ENCODE measurements around the gene PLEKHA3.
A peak's percentile ranks its signal among the peaks of the same experiment; 100 is the strongest.
"Not testable (repeated sequence)": the region's sequence is repeated elsewhere in the genome, so short reads cannot be mapped to it uniquely, and the experiment has no call there.

The PLEKHA3 gene

GRCh38 chr2:178522950-178523595, 42.8 kb downstream of the PLEKHA3 start:
- peak; percentile 66 to 74 for DNase-seq (ENCODE audit: low read depth in 2 of 2)

- DNase-seq (ENCODE audit: low read depth in 2 of 2): no peak
Measured at GRCh38 chr2:178523596-178524134, 43.4 kb downstream of the PLEKHA3 start.

DNA sequence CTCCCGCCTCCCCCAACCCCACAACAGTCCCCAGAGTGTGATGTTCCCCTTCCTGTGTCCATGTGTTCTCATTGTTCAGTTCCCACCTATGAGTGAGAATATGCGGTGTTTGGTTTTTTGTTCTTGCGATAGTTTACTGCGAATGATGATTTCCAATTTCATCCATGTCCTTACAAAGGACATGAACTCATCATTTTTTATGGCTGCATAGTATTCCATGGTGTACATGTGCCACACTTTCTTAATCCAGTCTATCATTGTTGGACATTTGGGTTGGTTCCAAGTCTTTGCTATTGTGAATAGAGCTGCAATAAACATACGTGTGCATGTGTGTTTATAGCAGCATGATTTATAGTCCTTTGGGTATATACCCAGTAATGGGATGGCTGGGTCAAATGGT, 44.8 kb downstream of the PLEKHA3 start:
- not testable (repeated sequence) for DNase-seq (ENCODE audit: low read depth in 2 of 2)

DNA sequence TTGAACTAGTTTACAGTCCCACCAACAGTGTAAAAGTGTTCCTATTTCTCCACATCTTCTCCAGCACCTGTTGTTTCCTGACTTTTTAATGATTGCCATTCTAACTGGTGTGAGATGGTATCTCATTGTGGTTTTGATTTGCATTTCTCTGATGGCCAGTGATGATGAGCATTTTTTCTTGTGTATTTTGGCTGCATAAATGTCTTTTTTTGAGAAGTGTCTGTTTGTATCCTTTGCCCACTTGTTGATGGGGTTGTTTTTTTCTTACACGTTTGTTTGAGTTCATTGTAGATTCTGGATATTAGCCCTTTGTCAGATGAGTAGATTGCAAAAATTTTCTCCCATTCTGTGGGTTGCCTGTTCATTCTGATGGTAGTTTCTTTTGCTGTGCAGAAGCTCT, 45.2 kb downstream of the PLEKHA3 start:
- not testable (repeated sequence) for DNase-seq (ENCODE audit: low read depth in 2 of 2)

DNA sequence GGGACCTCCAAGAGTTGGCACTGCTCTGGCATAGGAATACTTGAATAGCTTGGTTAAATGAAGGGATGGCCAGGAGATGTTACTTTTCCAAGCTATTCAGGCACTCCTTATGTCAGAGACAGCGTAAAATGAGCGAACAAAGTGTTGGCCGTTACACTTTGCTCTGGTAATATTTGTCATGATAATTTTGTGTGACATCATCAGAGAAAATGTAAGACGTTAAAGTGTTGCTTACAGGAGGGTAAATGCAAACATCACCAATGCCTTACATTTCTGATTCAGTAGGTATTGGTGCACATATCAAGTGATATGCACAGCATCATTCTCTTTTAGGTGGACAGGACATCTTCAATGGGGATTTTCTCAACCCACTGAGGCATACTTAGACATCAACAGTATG, 46.0 kb downstream of the PLEKHA3 start:
- no peak for DNase-seq (ENCODE audit: low read depth in 2 of 2)

DNA sequence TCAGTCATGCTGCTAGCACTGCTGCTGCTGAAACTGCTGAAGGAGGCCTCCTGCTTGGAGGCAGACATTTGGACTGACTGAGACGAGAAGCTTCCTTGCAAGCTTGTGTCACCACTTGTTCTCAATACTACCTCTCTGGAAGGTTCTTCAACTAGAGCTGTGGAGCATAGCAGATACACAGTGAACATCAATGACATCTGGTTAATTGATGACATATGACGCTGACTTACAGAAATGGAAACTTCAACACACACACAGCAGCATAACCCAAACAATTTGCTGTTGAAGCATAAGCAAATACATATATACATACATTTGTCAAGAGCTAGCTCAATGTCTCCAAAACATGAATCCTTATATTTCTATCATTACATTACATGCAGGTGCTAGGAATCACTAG, 47.3 kb downstream of the PLEKHA3 start:
- DNase-seq (ENCODE audit: low read depth in 2 of 2): no peak

GRCh38 chr2:178528647-178529046, 48.4 kb downstream of the PLEKHA3 start:
- no peak for DNase-seq (ENCODE audit: low read depth in 2 of 2)

DNA sequence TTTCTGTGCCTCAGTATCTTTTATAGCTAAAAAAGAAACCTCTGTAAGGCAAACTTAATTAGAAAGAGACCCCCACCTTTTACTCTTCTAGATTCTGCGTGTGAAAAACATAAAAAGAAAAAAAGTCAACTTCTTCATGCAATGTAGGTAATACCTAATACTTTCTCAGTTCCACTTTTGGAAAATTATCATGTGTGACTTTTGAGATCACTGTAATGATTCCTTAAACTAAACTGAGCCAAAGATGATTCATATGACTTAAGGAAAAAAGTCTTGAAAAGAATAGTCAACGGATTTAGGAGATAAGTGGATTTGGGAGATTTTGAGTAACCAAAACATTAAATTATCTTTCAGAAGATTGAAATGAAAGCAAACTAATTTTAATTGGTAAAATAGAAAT, 48.9 kb downstream of the PLEKHA3 start:
- no peak for DNase-seq (ENCODE audit: low read depth in 2 of 2)

- no peak for DNase-seq (ENCODE audit: low read depth in 2 of 2)
Measured at GRCh38 chr2:178530131-178530530, 49.9 kb downstream of the PLEKHA3 start.

GRCh38 chr2:178530625-178531142, 50.4 kb downstream of the PLEKHA3 start:
- DNase-seq (ENCODE audit: low read depth in 2 of 2): peak in 1 of 2 donors; percentile 41

DNA sequence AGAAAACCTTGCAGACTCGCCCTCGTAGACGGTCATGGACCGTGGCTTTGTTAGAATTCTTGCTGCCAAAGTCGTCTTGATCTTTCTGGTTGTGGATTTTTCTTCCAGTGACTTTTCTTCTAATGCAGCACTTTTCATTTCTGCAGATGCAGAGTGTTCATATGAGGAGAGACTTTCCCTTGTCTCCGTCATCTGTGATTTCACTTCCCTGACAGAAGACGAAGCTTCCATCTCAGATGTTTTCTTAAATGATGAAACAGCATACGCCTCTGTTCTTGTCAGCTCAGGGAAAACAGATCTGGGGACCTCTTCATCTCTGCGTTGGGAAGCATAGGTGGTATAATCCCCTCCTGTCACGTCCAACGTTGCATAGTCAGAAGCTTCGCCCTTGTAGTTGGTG, 50.9 kb downstream of the PLEKHA3 start:
- no peak for DNase-seq (ENCODE audit: low read depth in 2 of 2)

- DNase-seq (ENCODE audit: low read depth in 2 of 2): no peak
Measured at GRCh38 chr2:178536037-178536436, 55.8 kb downstream of the PLEKHA3 start.

DNA sequence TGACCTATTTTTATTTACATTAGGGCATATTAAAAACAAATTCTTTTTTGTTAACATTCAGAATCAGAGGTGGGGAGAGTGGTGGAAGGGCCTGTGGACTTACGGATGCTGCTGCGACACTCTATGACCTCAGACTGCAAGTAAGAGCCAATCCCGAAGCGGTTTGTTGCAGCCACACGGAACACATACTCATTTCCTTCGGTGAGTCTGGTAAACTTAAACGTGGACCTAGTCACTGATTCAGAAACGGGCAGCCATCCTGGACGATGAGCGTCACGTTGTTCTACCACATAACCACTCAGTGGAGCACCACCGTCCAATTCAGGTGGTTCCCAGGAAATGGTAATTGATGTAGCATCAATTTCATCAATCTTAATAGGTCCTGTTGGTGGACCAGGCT, 61.9 kb downstream of the PLEKHA3 start:
- no peak for DNase-seq (ENCODE audit: low read depth in 2 of 2)

- no peak for DNase-seq (ENCODE audit: low read depth in 2 of 2)
Measured at GRCh38 chr2:178542569-178542968, 62.3 kb downstream of the PLEKHA3 start.

DNA sequence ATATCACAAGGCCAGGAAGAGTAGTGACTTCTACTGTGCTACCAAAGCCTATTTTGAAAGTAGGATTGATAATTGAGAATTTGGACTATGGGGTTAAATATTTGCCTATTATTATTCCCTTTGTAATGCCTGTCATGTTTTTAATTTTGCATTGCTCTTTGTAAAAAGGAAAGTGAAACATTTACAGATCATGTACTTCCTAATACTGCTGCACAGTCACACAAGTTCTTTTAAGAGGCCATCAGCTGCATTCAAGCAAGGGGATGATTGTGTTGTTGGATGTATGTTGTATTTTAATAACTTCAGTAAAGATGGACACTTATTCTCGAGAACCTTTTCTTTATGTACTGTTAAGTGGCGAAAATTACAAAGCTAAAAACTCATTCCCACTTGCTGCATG, 70.1 kb downstream of the PLEKHA3 start:
- no peak for DNase-seq (ENCODE audit: low read depth in 2 of 2)

- no peak for DNase-seq (ENCODE audit: low read depth in 2 of 2)
Measured at GRCh38 chr2:178553047-178553446, 72.8 kb downstream of the PLEKHA3 start.
